Endothelial cell of umbilical vein (primary cell): ENCODE data around the gene AGBL3.

Experiments used
- EZH2 ChIP-seq: IDR thresholded peaks from 2 replicates; pipeline ENCODE4 v1.6.1; 2012; ENCODE audit warnings: borderline replicate concordance, low read depth, mild to moderate bottlenecking, moderate library complexity, low read length, inconsistent platforms; ENCODE audit not compliant: severe bottlenecking
- GATA2 ChIP-seq: IDR thresholded peaks from 2 replicates; pipeline ENCODE4 v1.7.0; 2011; ENCODE audit warnings: low read depth, mild to moderate bottlenecking, moderate library complexity, mixed read lengths, low read length; ENCODE audit not compliant: insufficient read length, insufficient read depth
- POLR2A ChIP-seq: IDR thresholded peaks from 2 replicates; pipeline ENCODE4 v1.6.1; 2012; ENCODE audit warnings: low read depth, mild to moderate bottlenecking, control low read depth, low read length
- POLR2AphosphoS5 ChIP-seq: IDR thresholded peaks from 2 replicates; pipeline ENCODE4 v1.6.1; 2012; ENCODE audit warnings: low read depth, mild to moderate bottlenecking, control low read depth, low read length, moderate library complexity; ENCODE audit not compliant: insufficient read depth
- TF ChIP-seq, protein P1 (sequence below), 2 donors: IDR thresholded peaks; 1 replicate in 1 of 2; 2 replicates in 1 of 2; pipeline ENCODE4 v1.5.1; 2011; ENCODE audit warnings: low read length in 2 of 2, mild to moderate bottlenecking in 2 of 2, moderate library complexity in 2 of 2, control low read depth in 1 of 2, inconsistent platforms in 1 of 2, low read depth in 1 of 2; ENCODE audit not compliant: insufficient read depth in 1 of 2; ENCODE audit errors: extremely low read depth in 1 of 2
- TF ChIP-seq, protein P2 (sequence below): IDR thresholded peaks from 2 replicates; pipeline ENCODE4 v1.6.1; 2011; ENCODE audit not compliant: insufficient read depth, insufficient read length

DNA sequence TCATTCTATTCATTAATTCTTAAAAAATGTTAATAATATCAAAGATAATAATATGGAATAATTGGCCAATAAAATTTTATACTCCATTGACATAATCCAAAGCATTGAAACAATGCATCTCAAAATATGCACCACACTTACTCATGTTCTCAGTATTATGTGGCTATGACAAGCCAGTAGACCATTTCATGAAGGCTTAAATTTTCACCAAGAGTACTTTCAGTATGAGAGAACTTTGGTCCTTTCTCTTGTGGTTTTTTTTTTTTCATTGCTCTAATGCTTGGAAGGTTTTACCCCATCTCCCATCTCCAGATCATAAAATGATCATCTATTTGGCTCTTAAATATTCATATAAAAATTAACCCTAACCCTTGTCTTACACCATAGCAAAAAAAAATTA, 116.1 kb downstream of the AGBL3 start:
- TF ChIP-seq, protein P1, sequence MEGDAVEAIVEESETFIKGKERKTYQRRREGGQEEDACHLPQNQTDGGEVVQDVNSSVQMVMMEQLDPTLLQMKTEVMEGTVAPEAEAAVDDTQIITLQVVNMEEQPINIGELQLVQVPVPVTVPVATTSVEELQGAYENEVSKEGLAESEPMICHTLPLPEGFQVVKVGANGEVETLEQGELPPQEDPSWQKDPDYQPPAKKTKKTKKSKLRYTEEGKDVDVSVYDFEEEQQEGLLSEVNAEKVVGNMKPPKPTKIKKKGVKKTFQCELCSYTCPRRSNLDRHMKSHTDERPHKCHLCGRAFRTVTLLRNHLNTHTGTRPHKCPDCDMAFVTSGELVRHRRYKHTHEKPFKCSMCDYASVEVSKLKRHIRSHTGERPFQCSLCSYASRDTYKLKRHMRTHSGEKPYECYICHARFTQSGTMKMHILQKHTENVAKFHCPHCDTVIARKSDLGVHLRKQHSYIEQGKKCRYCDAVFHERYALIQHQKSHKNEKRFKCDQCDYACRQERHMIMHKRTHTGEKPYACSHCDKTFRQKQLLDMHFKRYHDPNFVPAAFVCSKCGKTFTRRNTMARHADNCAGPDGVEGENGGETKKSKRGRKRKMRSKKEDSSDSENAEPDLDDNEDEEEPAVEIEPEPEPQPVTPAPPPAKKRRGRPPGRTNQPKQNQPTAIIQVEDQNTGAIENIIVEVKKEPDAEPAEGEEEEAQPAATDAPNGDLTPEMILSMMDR (IDR thresholded peaks at IDR 0.05; ENCODE audit: extremely low read depth in 1 of 2, insufficient read depth in 1 of 2, low read depth in 1 of 2, low read length in 2 of 2), result no peak
- TF ChIP-seq POLR2A (no peak), EZH2 (no peak), POLR2AphosphoS5 (no peak), GATA2 (no peak)
- TF ChIP-seq, protein P2, sequence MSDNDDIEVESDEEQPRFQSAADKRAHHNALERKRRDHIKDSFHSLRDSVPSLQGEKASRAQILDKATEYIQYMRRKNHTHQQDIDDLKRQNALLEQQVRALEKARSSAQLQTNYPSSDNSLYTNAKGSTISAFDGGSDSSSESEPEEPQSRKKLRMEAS, result no peak
